ENCODE measurements around the gene AADAT. TPM values are rescaled to one million over a fixed set of nuclear protein-coding genes. Genes with fewer than 3 reads are reported as not detected.

Gene AADAT
- total RNA-seq, 3 donors from 2014 or later (not counting 1 experiment from before 2014, with no cell fraction given): not detected

DNA sequence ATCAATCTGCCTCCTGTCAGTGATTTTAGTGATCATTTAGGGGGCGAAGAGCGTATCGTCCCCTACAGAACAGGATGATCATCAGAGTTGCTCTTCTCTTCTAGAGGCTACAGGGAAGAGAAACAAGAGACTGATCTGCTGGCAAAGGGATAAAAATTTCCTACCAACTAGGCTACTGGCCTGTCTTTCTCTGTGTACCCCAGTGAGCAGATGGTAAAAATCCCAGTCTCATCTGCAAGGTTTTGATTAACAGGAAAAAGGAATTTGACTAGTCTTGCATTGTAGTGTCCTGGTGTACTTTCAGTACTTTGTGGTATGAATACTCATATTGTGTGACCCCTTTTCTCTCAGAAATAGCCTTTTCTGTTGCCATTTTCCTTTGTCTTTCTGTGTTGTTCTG, 21.8 kb upstream of the AADAT start:
- H3K9me3 ChIP-seq (ENCODE audit: control insufficient read depth, insufficient read depth, low read length): no peaks in the 10 kb centered on the region
- no peak for ATAC-seq
- H3K4me3 ChIP-seq (ENCODE audit: low read length): no peak overlapping the region
- no peaks in the 10 kb centered on the region for H3K9me3 Mint-ChIP-seq
- H3K27me3 ChIP-seq (ENCODE audit: control insufficient read depth, insufficient read depth, low read length): no peaks in the 10 kb centered on the region
- no peaks in the 10 kb centered on the region for H3K36me3 Mint-ChIP-seq
- H3K4me1 Mint-ChIP-seq: no peaks in the 10 kb centered on the region
- DNase-seq: no peak
- H3K27ac Mint-ChIP-seq: no peak overlapping the region
- TF ChIP-seq, protein P1, sequence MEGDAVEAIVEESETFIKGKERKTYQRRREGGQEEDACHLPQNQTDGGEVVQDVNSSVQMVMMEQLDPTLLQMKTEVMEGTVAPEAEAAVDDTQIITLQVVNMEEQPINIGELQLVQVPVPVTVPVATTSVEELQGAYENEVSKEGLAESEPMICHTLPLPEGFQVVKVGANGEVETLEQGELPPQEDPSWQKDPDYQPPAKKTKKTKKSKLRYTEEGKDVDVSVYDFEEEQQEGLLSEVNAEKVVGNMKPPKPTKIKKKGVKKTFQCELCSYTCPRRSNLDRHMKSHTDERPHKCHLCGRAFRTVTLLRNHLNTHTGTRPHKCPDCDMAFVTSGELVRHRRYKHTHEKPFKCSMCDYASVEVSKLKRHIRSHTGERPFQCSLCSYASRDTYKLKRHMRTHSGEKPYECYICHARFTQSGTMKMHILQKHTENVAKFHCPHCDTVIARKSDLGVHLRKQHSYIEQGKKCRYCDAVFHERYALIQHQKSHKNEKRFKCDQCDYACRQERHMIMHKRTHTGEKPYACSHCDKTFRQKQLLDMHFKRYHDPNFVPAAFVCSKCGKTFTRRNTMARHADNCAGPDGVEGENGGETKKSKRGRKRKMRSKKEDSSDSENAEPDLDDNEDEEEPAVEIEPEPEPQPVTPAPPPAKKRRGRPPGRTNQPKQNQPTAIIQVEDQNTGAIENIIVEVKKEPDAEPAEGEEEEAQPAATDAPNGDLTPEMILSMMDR (IDR thresholded peaks at IDR 0.05): no peak
- intact Hi-C loops (cut with micrococcal nuclease): no loop called here
- 93% methylated on average over 3 of the region's 3 CpGs for WGBS (ENCODE audit: insufficient coverage)
- H3K27me3 Mint-ChIP-seq (ENCODE audit: low read depth in 2 of 2): peaks cover 4 to 5% of the 10 kb centered on the region in 2 donors
- no peaks in the 10 kb centered on the region for H3K36me3 ChIP-seq (ENCODE audit: control insufficient read depth, insufficient read depth, low read length)
- no peak overlapping the region for H3K27ac ChIP-seq (ENCODE audit: low read length)
- no peaks in the 10 kb centered on the region for H3K4me1 ChIP-seq (ENCODE audit: control insufficient read depth, insufficient read depth, low read length)
- no peak overlapping the region for H3K4me3 Mint-ChIP-seq

DNA sequence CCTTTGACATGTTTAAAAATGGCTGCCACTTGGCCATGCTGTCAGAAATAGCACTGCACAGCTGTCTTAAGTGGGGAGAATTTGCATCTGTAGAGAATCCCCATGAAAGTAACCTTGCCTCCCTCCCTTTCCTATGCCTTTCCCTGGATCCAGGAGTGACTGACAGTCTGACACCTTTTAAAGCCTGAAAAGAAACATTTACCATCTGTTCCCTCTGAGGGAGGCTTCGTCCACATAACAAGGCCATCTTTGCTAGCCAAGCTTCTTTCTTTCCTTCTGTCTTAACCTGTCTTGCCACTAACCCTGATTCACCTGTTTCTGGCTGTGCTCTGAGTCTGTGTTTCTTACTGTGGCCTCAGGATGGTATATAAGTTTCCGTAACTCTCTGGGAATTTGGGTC, 21.3 kb upstream of the AADAT start:
- TF ChIP-seq, protein P1 (IDR thresholded peaks at IDR 0.05): no peak
- intact Hi-C loops (cut with micrococcal nuclease): no loop called here
- Histone ChIP-seq H3K36me3 (ENCODE audit: control insufficient read depth, insufficient read depth, low read length) (no peaks in the 10 kb centered on the region), H3K27me3 (ENCODE audit: control insufficient read depth, insufficient read depth, low read length) (no peaks in the 10 kb centered on the region), H3K4me3 (ENCODE audit: low read length) (no peak overlapping the region), H3K27ac (ENCODE audit: low read length) (no peak overlapping the region), H3K9me3 (ENCODE audit: control insufficient read depth, insufficient read depth, low read length) (no peaks in the 10 kb centered on the region), H3K4me1 (ENCODE audit: control insufficient read depth, insufficient read depth, low read length) (no peaks in the 10 kb centered on the region)
- H3K4me1 Mint-ChIP-seq: no peaks in the 10 kb centered on the region
- H3K4me3 Mint-ChIP-seq: no peak overlapping the region
- H3K27me3 Mint-ChIP-seq (ENCODE audit: low read depth in 2 of 2): peaks cover 4 to 5% of the 10 kb centered on the region in 2 donors
- H3K27ac Mint-ChIP-seq: no peak overlapping the region
- ATAC-seq (no peak), DNase-seq (no peak)
- H3K36me3 Mint-ChIP-seq: no peaks in the 10 kb centered on the region
- WGBS (ENCODE audit: insufficient coverage): 79% methylated on average over 1 of the region's 2 CpGs
- no peaks in the 10 kb centered on the region for H3K9me3 Mint-ChIP-seq

DNA sequence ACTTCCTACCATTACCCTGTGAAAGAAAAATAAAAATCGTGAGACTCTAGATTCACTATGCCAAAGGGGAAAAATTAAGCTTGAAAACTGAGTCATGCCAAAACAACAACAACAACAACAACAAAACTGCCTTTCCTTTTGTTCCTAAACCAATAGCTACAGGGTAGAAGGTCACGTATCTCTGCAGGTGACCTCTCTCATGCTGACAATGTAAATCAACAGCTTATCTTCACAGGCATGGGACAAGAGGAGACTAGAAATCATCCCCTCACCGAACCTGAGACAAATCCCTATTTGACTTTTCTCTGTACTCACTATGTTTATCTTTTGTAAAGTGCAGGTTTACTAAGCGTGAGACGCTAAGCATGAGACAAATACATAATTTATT, 20.5 kb upstream of the AADAT start:
- H3K4me1 Mint-ChIP-seq: no peaks in the 10 kb centered on the region
- no peak for DNase-seq

More for the DNA sequence above, 20.5 kb upstream of the AADAT start:
- no peaks in the 10 kb centered on the region for H3K36me3 Mint-ChIP-seq
- H3K27me3 ChIP-seq (ENCODE audit: control insufficient read depth, insufficient read depth, low read length): no peaks in the 10 kb centered on the region
- TF ChIP-seq, protein P1 (IDR thresholded peaks at IDR 0.05): no peak
- H3K4me1 ChIP-seq (ENCODE audit: control insufficient read depth, insufficient read depth, low read length): no peaks in the 10 kb centered on the region
- no peak overlapping the region for H3K4me3 Mint-ChIP-seq
- no peaks in the 10 kb centered on the region for H3K9me3 ChIP-seq (ENCODE audit: control insufficient read depth, insufficient read depth, low read length)
- no peak for ATAC-seq
- H3K27me3 Mint-ChIP-seq (ENCODE audit: low read depth in 2 of 2): peaks cover 4 to 5% of the 10 kb centered on the region in 2 donors
- H3K36me3 ChIP-seq (ENCODE audit: control insufficient read depth, insufficient read depth, low read length): no peaks in the 10 kb centered on the region
- no peak overlapping the region for H3K27ac Mint-ChIP-seq
- intact Hi-C loops (cut with micrococcal nuclease): no loop called here
- H3K27ac ChIP-seq (ENCODE audit: low read length): no peak overlapping the region
- H3K9me3 Mint-ChIP-seq: no peaks in the 10 kb centered on the region
- H3K4me3 ChIP-seq (ENCODE audit: low read length): no peak overlapping the region
- WGBS (ENCODE audit: insufficient coverage): 84% methylated on average over 5 of the region's 5 CpGs
